Measurements from ENCODE around the gene DCAF8. TPM values are rescaled to one million over a fixed set of nuclear protein-coding genes. Genes with fewer than 3 reads are reported as not detected.
A peak's percentile ranks its signal among the peaks of the same experiment; 100 is the strongest.

The DCAF8 gene
- total RNA-seq, 1 donor from 2014 or later: 130 TPM

GRCh38 chr1:160186246-160186645 is 76.1 kb downstream of the DCAF8 start:
- no peak for DNase-seq (ENCODE audit: low read depth, low spot score)
- Mint-ChIP-seq H3K9me3 (no peaks in the 10 kb centered on the region), H3K36me3 (ENCODE audit: low read depth) (no peaks in the 10 kb centered on the region), H3K27ac (ENCODE audit: unreplicated experiment) (peak overlapping the region; percentile 12), H3K27me3 (ENCODE audit: low read depth) (no peaks in the 10 kb centered on the region), H3K4me3 (no peak overlapping the region), H3K4me1 (peaks cover 15% of the 10 kb centered on the region)
- TF ChIP-seq CTCF (conservative IDR thresholded peaks at IDR 0.05): no peak

- Mint-ChIP-seq H3K36me3 (ENCODE audit: low read depth) (no peaks in the 10 kb centered on the region), H3K4me3 (no peak overlapping the region), H3K9me3 (peaks cover 8% of the 10 kb centered on the region), H3K27me3 (ENCODE audit: low read depth) (no peaks in the 10 kb centered on the region), H3K4me1 (peaks cover 14% of the 10 kb centered on the region), H3K27ac (ENCODE audit: unreplicated experiment) (no peak overlapping the region)
- DNase-seq (ENCODE audit: low read depth, low spot score): no peak
- no peak for TF ChIP-seq CTCF (conservative IDR thresholded peaks at IDR 0.05)
Observed at GRCh38 chr1:160179336-160179735, 83.0 kb downstream of the DCAF8 start.

GRCh38 chr1:160178731-160179130 is 83.6 kb downstream of the DCAF8 start:
- Mint-ChIP-seq H3K4me1 (peaks cover 14% of the 10 kb centered on the region), H3K4me3 (no peak overlapping the region), H3K27me3 (ENCODE audit: low read depth) (no peaks in the 10 kb centered on the region), H3K36me3 (ENCODE audit: low read depth) (no peaks in the 10 kb centered on the region), H3K27ac (ENCODE audit: unreplicated experiment) (no peak overlapping the region), H3K9me3 (peaks cover 8% of the 10 kb centered on the region)
- no peak for TF ChIP-seq CTCF (conservative IDR thresholded peaks at IDR 0.05)
- no peak for DNase-seq (ENCODE audit: low read depth, low spot score)

GRCh38 chr1:160177667-160178066 is 84.7 kb downstream of the DCAF8 start:
- Mint-ChIP-seq H3K4me1 (peaks cover 15% of the 10 kb centered on the region), H3K9me3 (peaks cover 8% of the 10 kb centered on the region), H3K36me3 (ENCODE audit: low read depth) (no peaks in the 10 kb centered on the region), H3K27ac (ENCODE audit: unreplicated experiment) (no peak overlapping the region), H3K27me3 (ENCODE audit: low read depth) (no peaks in the 10 kb centered on the region), H3K4me3 (no peak overlapping the region)
- no peak for DNase-seq (ENCODE audit: low read depth, low spot score)
- no peak for TF ChIP-seq CTCF (conservative IDR thresholded peaks at IDR 0.05)

- DNase-seq (ENCODE audit: low read depth, low spot score): no peak
- H3K36me3 Mint-ChIP-seq (ENCODE audit: low read depth): no peaks in the 10 kb centered on the region
- no peaks in the 10 kb centered on the region for H3K27me3 Mint-ChIP-seq (ENCODE audit: low read depth)
- peaks cover 19% of the 10 kb centered on the region for H3K4me1 Mint-ChIP-seq
- peaks cover 8% of the 10 kb centered on the region for H3K9me3 Mint-ChIP-seq
- no peak overlapping the region for H3K27ac Mint-ChIP-seq (ENCODE audit: unreplicated experiment)
- no peak for TF ChIP-seq CTCF (conservative IDR thresholded peaks at IDR 0.05)
- H3K4me3 Mint-ChIP-seq: no peak overlapping the region
Observed at GRCh38 chr1:160177231-160177630, 85.1 kb downstream of the DCAF8 start.

- DNase-seq (ENCODE audit: low read depth, low spot score): no peak
- peaks cover 4% of the 10 kb centered on the region for H3K9me3 Mint-ChIP-seq
- H3K4me3 Mint-ChIP-seq: peak overlapping the region; percentile 1
- H3K27ac Mint-ChIP-seq (ENCODE audit: unreplicated experiment): peak overlapping the region; percentile 46
- H3K36me3 Mint-ChIP-seq (ENCODE audit: low read depth): no peaks in the 10 kb centered on the region
- no peaks in the 10 kb centered on the region for H3K27me3 Mint-ChIP-seq (ENCODE audit: low read depth)
- peaks cover 50% of the 10 kb centered on the region for H3K4me1 Mint-ChIP-seq
- TF ChIP-seq CTCF (conservative IDR thresholded peaks at IDR 0.05): no peak
Observed at GRCh38 chr1:160171980-160172379, 90.4 kb downstream of the DCAF8 start.
